GM19099 (cell line): ENCODE results near the gene ITPR2.

ENCODE experiments used
- POLR2A ChIP-seq: IDR thresholded peaks from 3 replicates; pipeline ENCODE4 v1.6.1; 2011; ENCODE audit warnings: low read depth; ENCODE audit not compliant: insufficient read length; ENCODE audit errors: extremely low read depth

ITPR2 gene

GRCh38 chr12:26832822-26833742 is at the start of gene ITPR2:
Gene ITPR2 (minus strand): TSS chr12:26833194. CDS start chr12:26832781, 413 bp downstream.
- peak; percentile 93 for TF ChIP-seq POLR2A

- TF ChIP-seq POLR2A, result no peak
Measured at GRCh38 chr12:26880625-26881024, 47.6 kb upstream of the ITPR2 start.

GRCh38 chr12:26878661-26879119 is 45.7 kb upstream of the ITPR2 start:
- no peak for TF ChIP-seq POLR2A

- no peak for TF ChIP-seq POLR2A
Measured at GRCh38 chr12:26874501-26875296, 41.7 kb upstream of the ITPR2 start.

GRCh38 chr12:26872625-26873024 is 39.6 kb upstream of the ITPR2 start:
- TF ChIP-seq POLR2A, result no peak

- no peak for TF ChIP-seq POLR2A
Measured at GRCh38 chr12:26871985-26872384, 39.0 kb upstream of the ITPR2 start.

- TF ChIP-seq POLR2A, result no peak
Measured at GRCh38 chr12:26870491-26871419, 37.8 kb upstream of the ITPR2 start.

- TF ChIP-seq POLR2A, result no peak
Measured at GRCh38 chr12:26869908-26870459, 37.0 kb upstream of the ITPR2 start.

- TF ChIP-seq POLR2A, result no peak
Measured at GRCh38 chr12:26869104-26869494, 36.1 kb upstream of the ITPR2 start.

- TF ChIP-seq POLR2A, result no peak
Measured at GRCh38 chr12:26868447-26869103, 35.6 kb upstream of the ITPR2 start.

GRCh38 chr12:26867080-26867479 is 34.1 kb upstream of the ITPR2 start:
- no peak for TF ChIP-seq POLR2A

GRCh38 chr12:26863515-26863914 is 30.5 kb upstream of the ITPR2 start:
- TF ChIP-seq POLR2A, result no peak

- no peak for TF ChIP-seq POLR2A
Measured at GRCh38 chr12:26861690-26862089, 28.7 kb upstream of the ITPR2 start.
